Cardiac muscle cell (in vitro differentiated cells and primary cell): ENCODE results near the gene HYAL3. TPM values are rescaled to one million over a fixed set of nuclear protein-coding genes. Genes with fewer than 3 reads are reported as not detected.
"Not testable (repeated sequence)": the region's sequence is repeated elsewhere in the genome, so short reads cannot be mapped to it uniquely, and the experiment has no call there.

Experiments
- DNase-seq, 2 donors: peaks; one replicate each; pipeline versions ENCODE4 v3.0.0 to v3.0.0-alpha.2; 2010 to 2017; ENCODE audit warnings: low read depth in 1 of 2, low spot score in 1 of 2
- H3K27ac ChIP-seq: fragments of 200-600 bp; sonication (generic); 2 replicates; pipeline ENCODE4 v1.5.1; 2016
- H3K27me3 ChIP-seq: fragments of 200-600 bp; sonication (generic); 2 replicates; pipeline ENCODE4 v1.6.0; 2016; ENCODE audit warnings: control low read depth
- H3K36me3 ChIP-seq: fragments of 200-600 bp; sonication (generic); 2 replicates; pipeline ENCODE4 v1.5.1; 2016; ENCODE audit warnings: control low read depth
- H3K4me1 ChIP-seq: fragments of 200-600 bp; sonication (generic); 2 replicates; pipeline ENCODE4 v1.8.1; 2017; ENCODE audit warnings: low read depth, mild to moderate bottlenecking, mixed run types
- H3K4me3 ChIP-seq: fragments of 200-600 bp; sonication (generic); 2 replicates; pipeline ENCODE4 v1.5.1; 2016; ENCODE audit warnings: mild to moderate bottlenecking
- H3K9me3 ChIP-seq: fragments of 200-600 bp; sonication (generic); 2 replicates; pipeline ENCODE4 v1.5.1; 2017; ENCODE audit warnings: low read depth, mild to moderate bottlenecking, control low read depth
- polyA plus RNA-seq: library from polyadenylated mRNA; unstranded; fragments of >200 nt; fragmentation: Nextera tagmentation; extraction: Ambion mirVana; gene quantifications from 2 replicates; pipeline ENCODE4 v1.2.1, GENCODE V29; 2016
- total RNA-seq: library from RNA; depleted of rRNA; stranded (reverse); fragments of >200 nt; gene quantifications from 2 replicates; pipeline ENCODE4 v1.2.3, GENCODE V29; 2016
- TF ChIP-seq, protein P1 (sequence below): IDR thresholded peaks from 2 replicates; pipeline ENCODE4 v1.5.1; 2012; ENCODE audit warnings: low read depth, mild to moderate bottlenecking, low read length

HYAL3 gene
- total and polyA plus RNA-seq, 2 experiments from 2014 or later, result 3.6 to 6.2 TPM

DNA sequence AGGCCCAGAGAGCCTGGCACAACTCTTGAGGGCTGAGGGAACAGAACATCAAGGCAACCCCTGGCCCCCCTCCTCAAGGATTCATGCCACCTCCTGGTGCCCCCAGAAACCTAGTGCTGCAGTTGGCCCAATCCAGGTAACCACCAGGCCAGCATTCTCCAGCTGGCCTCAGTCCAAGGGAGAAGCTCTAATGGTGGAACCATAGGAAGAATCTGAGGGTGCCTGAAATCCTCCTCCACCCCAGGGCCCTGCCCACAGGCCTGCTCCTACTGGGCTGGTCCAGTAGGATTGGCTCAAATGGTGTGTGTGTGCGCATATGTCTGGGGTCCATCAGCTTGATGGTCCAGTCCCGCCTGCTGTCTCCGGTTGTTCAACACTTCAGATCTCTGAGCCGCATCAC, 15.6 kb upstream of the HYAL3 start:
- no peaks in the 10 kb centered on the region for H3K27me3 ChIP-seq
- H3K27ac ChIP-seq, result no peak overlapping the region
- peaks cover 24% of the 10 kb centered on the region for H3K36me3 ChIP-seq
- peaks cover 4% of the 10 kb centered on the region for H3K4me1 ChIP-seq
- H3K4me3 ChIP-seq, result no peak overlapping the region
- H3K9me3 ChIP-seq, result no peaks in the 10 kb centered on the region
- DNase-seq, result no peak
- TF ChIP-seq, protein P1, sequence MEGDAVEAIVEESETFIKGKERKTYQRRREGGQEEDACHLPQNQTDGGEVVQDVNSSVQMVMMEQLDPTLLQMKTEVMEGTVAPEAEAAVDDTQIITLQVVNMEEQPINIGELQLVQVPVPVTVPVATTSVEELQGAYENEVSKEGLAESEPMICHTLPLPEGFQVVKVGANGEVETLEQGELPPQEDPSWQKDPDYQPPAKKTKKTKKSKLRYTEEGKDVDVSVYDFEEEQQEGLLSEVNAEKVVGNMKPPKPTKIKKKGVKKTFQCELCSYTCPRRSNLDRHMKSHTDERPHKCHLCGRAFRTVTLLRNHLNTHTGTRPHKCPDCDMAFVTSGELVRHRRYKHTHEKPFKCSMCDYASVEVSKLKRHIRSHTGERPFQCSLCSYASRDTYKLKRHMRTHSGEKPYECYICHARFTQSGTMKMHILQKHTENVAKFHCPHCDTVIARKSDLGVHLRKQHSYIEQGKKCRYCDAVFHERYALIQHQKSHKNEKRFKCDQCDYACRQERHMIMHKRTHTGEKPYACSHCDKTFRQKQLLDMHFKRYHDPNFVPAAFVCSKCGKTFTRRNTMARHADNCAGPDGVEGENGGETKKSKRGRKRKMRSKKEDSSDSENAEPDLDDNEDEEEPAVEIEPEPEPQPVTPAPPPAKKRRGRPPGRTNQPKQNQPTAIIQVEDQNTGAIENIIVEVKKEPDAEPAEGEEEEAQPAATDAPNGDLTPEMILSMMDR, result no peak

DNA sequence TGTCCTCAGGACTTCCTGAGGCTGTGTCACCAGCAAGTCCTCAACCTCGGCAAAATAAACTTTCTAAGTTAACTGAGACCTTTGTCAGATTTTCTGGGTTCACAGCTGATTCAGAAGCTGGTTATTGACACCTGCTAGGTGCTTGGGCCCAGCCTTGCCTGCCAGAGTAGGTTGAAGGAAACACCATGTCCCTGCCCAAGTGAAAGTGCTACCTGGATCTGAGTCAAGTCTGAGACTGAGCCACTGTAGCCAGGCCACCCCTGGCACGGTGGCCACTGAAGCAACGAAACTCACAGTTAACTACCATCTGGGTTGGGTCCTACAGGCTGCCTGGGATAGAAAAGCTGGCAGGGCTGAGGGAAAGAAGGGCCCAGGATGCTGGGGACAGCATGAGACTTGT, 15.1 kb upstream of the HYAL3 start:
- Histone ChIP-seq H3K36me3 (peaks cover 19% of the 10 kb centered on the region), H3K4me1 (no peaks in the 10 kb centered on the region), H3K4me3 (no peak overlapping the region), H3K9me3 (no peaks in the 10 kb centered on the region), H3K27ac (no peak overlapping the region), H3K27me3 (no peaks in the 10 kb centered on the region)
- TF ChIP-seq, protein P1, result no peak
- DNase-seq, result no peak

DNA sequence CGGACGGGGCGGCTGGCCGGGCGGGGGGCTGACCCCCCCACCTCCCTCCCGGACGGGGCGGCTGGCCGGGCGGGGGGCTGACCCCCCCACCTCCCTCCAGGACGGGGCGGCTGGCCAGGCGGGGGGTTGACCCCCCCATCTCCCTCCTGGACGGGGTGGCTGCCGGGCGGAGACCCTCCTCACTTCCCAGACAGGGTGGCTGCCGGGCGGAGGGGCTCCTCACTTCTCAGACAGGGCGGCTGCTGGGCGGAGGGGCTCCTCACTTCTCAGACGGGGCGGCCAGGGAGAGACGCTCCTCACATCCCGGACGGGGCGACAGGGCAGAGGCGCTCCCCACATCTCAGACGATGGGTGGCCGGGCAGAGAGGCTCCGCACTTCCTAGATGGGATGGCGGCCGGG, 12.8 kb upstream of the HYAL3 start:
- H3K4me1 ChIP-seq, H3K4me3 ChIP-seq, DNase-seq, H3K36me3 ChIP-seq, H3K27me3 ChIP-seq, H3K9me3 ChIP-seq, H3K27ac ChIP-seq: not testable (repeated sequence)

DNA sequence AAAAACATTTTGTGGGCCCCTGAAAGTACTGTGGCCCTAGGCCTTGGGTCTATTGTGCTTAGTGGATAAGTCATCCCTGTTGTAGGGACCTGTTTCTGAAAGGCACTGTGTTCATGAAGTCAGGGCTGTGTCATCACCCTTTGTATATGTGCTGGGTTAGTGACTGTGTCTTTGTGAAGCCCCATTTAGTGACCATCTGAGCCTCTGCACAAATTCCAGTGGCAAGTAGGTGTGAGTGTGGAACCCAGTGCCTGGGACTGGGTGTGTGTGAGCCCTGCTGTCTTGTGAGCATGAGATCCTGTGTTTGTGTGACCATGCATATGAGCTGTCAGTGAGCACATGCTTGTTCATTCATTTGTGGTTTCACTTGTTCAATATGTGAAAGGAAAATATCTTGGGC, 5.4 kb upstream of the HYAL3 start:
- Histone ChIP-seq H3K27me3 (no peaks in the 10 kb centered on the region), H3K4me3 (no peak overlapping the region), H3K36me3 (no peaks in the 10 kb centered on the region), H3K4me1 (peaks cover 8% of the 10 kb centered on the region), H3K9me3 (peaks cover 4% of the 10 kb centered on the region), H3K27ac (no peak overlapping the region)
- no peak for DNase-seq
- TF ChIP-seq, protein P1, result no peak

DNA sequence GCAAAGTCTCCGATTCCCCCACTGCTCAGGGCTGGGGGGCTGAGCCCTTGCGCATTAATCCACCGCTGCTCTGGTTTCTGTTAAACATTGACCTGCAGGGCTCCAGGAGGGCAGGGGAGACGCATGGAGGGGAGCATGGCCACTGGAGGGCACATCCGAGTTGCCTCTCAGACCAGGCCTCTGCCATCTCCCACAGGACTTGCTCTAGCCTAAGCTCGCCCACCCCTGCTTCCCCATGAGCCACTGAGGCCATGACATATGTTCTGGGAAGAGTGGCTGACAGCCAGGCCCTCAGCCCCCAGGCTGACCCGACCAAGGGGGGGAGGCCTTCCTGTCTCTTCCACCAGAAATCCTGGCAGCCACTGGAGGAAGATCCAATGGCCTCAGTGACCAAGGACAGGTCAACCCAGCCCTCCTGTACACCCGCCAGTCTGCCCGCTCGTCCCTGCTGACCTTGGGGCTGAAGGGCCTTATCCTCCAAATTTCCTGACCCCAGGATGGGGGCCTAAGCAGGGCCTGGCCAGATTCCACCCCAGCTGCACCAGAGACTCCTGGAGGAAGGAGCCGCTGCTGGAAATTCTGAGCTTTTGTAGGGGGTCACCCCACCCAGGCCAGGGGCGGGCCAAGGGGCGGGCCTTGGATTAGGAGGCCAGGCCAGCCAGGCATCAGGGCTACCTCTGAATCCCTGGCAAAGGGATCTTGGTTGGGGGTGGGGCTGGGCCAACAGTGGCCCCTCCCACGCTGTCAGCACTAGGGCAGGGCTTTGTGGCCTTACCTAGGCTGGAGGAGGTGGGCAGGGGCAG, 4.0 kb upstream of the HYAL3 start, which contains the start of gene HYAL1:
Gene HYAL1, minus strand, starts transcription at position 562 of the 803 bp plus-strand sequence. CDS start 618 bp downstream, outside the sequence.
- DNase-seq, result peak; percentile 36 to 60
- H3K4me3 ChIP-seq, result no peak within 1 kb of the TSS
- TF ChIP-seq, protein P1, result peak; percentile 16
- peaks cover 15% of the 10 kb centered on the region for H3K4me1 ChIP-seq
- H3K9me3 ChIP-seq, result no peaks in the 10 kb centered on the region
- H3K36me3 ChIP-seq, result no peaks in the 10 kb centered on the region
- H3K27me3 ChIP-seq, result no peaks in the 10 kb centered on the region
- peak within 1 kb of the TSS; percentile 76 for H3K27ac ChIP-seq
